IPS-20b (cell line): ENCODE measurements around the gene LRRC23.
"Not testable (repeated sequence)": the region's sequence is repeated elsewhere in the genome, so short reads cannot be mapped to it uniquely, and the experiment has no call there.

Source experiments
- H3K27ac ChIP-seq: one replicate; pipeline ENCODE4 v1.5.1; 2013; ENCODE audit warnings: low read length
- H3K27me3 ChIP-seq: 2 replicates; pipeline ENCODE4 v1.6.1; 2013; ENCODE audit warnings: mild to moderate bottlenecking, low read length, inconsistent platforms; ENCODE audit not compliant: insufficient read depth
- H3K36me3 ChIP-seq: 2 replicates; pipeline ENCODE4 v1.6.1; 2013; ENCODE audit warnings: low read depth, mild to moderate bottlenecking, inconsistent platforms, low read length, moderate library complexity; ENCODE audit not compliant: insufficient read depth
- H3K4me1 ChIP-seq: 2 replicates; pipeline ENCODE4 v1.6.1; 2013; ENCODE audit warnings: mild to moderate bottlenecking, control low read depth, inconsistent platforms, low read length, moderate library complexity; ENCODE audit not compliant: insufficient read depth
- H3K4me3 ChIP-seq: 2 replicates; pipeline ENCODE4 v1.5.1; 2013; ENCODE audit warnings: mild to moderate bottlenecking, low read length, inconsistent platforms
- H3K9ac ChIP-seq: 2 replicates; pipeline ENCODE4 v1.6.1; 2013; ENCODE audit warnings: low read depth, mild to moderate bottlenecking, inconsistent platforms, low read length, moderate library complexity
- H3K9me3 ChIP-seq: 2 replicates; pipeline ENCODE4 v1.6.1; 2013; ENCODE audit warnings: mild to moderate bottlenecking, low read depth, low read length, inconsistent platforms; ENCODE audit not compliant: insufficient read depth

Gene LRRC23, protein sequence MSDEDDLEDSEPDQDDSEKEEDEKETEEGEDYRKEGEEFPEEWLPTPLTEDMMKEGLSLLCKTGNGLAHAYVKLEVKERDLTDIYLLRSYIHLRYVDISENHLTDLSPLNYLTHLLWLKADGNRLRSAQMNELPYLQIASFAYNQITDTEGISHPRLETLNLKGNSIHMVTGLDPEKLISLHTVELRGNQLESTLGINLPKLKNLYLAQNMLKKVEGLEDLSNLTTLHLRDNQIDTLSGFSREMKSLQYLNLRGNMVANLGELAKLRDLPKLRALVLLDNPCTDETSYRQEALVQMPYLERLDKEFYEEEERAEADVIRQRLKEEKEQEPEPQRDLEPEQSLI

DNA sequence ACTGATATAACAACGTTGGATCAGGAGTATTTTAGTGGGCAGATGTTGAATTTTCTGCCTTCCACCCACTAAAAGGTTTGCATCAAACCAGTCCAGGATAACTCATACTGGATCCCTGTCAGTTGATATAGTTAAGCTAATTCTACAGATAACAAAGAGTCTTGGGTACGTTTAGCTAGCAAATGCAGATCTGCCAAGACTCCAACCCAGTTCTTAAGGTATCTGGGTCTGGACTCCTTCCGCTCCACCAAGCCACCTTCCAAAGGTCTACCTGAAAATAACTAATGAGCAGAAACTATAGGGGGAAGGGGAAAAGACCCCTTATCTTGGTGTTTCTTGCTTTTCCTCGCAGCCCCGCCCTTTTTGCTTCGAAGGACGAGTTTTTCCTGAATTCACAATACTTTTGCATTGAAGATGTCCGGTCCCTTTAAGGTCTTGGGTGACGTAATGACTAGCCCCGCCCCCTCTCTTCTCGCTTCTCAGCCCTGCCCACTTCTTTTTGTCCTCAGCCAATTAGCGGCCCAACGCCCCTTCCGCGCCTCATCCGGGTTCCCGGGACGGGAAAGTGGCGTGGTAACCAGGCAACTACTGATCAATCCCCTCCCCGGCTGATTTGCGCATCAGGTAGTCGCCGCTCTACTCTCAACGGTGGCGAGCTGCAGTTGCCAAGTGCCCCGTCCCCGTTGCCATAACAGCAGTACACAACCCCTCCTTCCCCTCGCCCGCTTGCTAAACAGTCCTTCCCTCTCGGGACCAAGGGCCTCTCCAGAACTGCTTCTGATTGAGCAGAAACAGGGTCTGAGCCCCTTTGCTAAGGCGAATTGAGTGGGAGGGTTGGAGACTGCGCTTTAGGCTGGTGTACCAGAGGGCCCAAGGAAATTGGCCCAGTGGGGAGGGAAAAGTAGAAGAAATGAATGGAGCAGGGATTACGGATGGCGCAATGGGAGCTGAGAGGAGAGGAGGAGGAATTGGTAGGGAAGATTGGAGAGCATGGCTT lies at the start of gene LRRC23:
LRRC23 (plus strand) TSS at position 543 of the 997 bp plus-strand sequence. CDS start 812 bp downstream, outside the sequence.
- Histone ChIP-seq H3K27me3 (peaks cover 14% of the 10 kb centered on the region), H3K27ac (peak within 1 kb of the TSS; percentile 49), H3K4me1 (peaks cover 5% of the 10 kb centered on the region; the same call in 1 of the 2 replicates), H3K9ac (peak within 1 kb of the TSS; percentile 73; the same call in 1 of the 2 replicates), H3K4me3 (peak within 1 kb of the TSS; percentile 75), H3K36me3 (no peaks in the 10 kb centered on the region), H3K9me3 (no peaks in the 10 kb centered on the region)

GRCh38 chr12:6855322-6855721 lies 49.3 kb upstream of the LRRC23 start:
- H3K36me3 ChIP-seq, result peaks cover 55% of the 10 kb centered on the region
- peaks cover 8% of the 10 kb centered on the region; the same call in 1 of the 2 replicates for H3K4me1 ChIP-seq
- H3K9ac ChIP-seq, result no peak overlapping the region

GRCh38 chr12:6858799-6859198 lies 45.8 kb upstream of the LRRC23 start:
- H3K36me3 ChIP-seq, result peaks cover 90% of the 10 kb centered on the region
- H3K27ac ChIP-seq, result no peak overlapping the region
- H3K27me3 ChIP-seq, result no peaks in the 10 kb centered on the region

More at GRCh38 chr12:6855322-6855721, 49.3 kb upstream of the LRRC23 start:
- Histone ChIP-seq H3K27me3 (no peaks in the 10 kb centered on the region), H3K9me3 (no peaks in the 10 kb centered on the region), H3K27ac (no peak overlapping the region), H3K4me3 (no peak overlapping the region)

DNA sequence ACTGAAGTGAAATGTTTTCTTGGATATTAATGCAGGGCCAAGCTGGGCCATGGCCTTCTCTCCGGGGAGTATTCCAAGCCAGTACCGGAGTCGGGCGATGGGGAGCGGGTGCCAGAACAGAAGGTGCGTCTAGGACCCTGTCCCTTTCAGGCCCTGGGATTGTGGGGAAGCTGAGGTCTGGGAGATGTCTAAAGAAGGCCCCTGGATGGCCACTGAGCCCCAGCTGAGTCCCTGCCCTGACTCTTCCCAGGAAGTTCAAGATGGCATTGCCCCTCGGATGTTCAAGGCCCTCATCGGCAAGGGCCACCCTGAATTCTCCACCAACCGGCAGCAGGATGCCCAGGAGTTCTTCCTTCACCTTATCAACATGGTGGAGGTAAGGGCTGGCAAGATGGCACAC lies 44.5 kb upstream of the LRRC23 start:
- Histone ChIP-seq H3K36me3 (peaks cover 99% of the 10 kb centered on the region), H3K9ac (no peak overlapping the region), H3K9me3 (no peaks in the 10 kb centered on the region), H3K4me1 (no peaks in the 10 kb centered on the region), H3K27me3 (no peaks in the 10 kb centered on the region), H3K27ac (no peak overlapping the region), H3K4me3 (no peak overlapping the region)

More at GRCh38 chr12:6858799-6859198, 45.8 kb upstream of the LRRC23 start:
- no peak overlapping the region for H3K4me3 ChIP-seq
- no peaks in the 10 kb centered on the region for H3K4me1 ChIP-seq
- no peaks in the 10 kb centered on the region for H3K9me3 ChIP-seq
- H3K9ac ChIP-seq, result no peak overlapping the region

- Histone ChIP-seq H3K9me3 (no peaks in the 10 kb centered on the region), H3K27ac (no peak overlapping the region), H3K9ac (no peak overlapping the region), H3K36me3 (peaks cover 96% of the 10 kb centered on the region), H3K4me3 (no peak overlapping the region), H3K27me3 (no peaks in the 10 kb centered on the region), H3K4me1 (no peaks in the 10 kb centered on the region)
These were observed 43.7 kb upstream of the LRRC23 start for GRCh38 chr12:6860942-6861341.

- Histone ChIP-seq H3K27ac (no peak overlapping the region), H3K36me3 (peaks cover 92% of the 10 kb centered on the region), H3K9ac (no peak overlapping the region)
These were observed 43.2 kb upstream of the LRRC23 start for GRCh38 chr12:6861391-6861790.

DNA sequence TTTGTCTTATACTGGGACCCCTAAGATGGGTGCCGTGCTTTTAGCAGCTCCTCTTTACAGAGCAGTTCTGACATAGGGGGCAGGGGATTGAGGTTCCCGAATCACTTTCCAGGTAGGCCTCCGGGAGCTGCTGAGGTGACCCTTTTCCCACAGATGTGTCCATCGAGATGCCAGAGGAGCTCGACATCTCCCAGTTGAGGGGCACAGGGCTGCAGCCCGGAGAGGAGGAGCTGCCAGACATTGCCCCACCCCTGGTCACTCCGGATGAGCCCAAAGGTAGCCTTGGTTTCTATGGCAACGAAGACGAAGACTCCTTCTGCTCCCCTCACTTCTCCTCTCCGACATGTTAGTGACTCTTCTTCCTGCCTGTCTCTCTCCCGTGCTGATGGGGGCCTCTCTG lies 41.6 kb upstream of the LRRC23 start:
- Histone ChIP-seq H3K27ac (no peak overlapping the region), H3K9ac (no peak overlapping the region), H3K9me3 (no peaks in the 10 kb centered on the region), H3K27me3 (no peaks in the 10 kb centered on the region), H3K4me3 (no peak overlapping the region), H3K36me3 (peaks cover 76% of the 10 kb centered on the region), H3K4me1 (peaks cover 7% of the 10 kb centered on the region; the same call in 1 of the 2 replicates)

More at GRCh38 chr12:6861391-6861790, 43.2 kb upstream of the LRRC23 start:
- H3K4me3 ChIP-seq, result no peak overlapping the region
- H3K9me3 ChIP-seq, result no peaks in the 10 kb centered on the region
- H3K4me1 ChIP-seq, result peaks cover 1% of the 10 kb centered on the region; the same call in 1 of the 2 replicates
- no peaks in the 10 kb centered on the region for H3K27me3 ChIP-seq

DNA sequence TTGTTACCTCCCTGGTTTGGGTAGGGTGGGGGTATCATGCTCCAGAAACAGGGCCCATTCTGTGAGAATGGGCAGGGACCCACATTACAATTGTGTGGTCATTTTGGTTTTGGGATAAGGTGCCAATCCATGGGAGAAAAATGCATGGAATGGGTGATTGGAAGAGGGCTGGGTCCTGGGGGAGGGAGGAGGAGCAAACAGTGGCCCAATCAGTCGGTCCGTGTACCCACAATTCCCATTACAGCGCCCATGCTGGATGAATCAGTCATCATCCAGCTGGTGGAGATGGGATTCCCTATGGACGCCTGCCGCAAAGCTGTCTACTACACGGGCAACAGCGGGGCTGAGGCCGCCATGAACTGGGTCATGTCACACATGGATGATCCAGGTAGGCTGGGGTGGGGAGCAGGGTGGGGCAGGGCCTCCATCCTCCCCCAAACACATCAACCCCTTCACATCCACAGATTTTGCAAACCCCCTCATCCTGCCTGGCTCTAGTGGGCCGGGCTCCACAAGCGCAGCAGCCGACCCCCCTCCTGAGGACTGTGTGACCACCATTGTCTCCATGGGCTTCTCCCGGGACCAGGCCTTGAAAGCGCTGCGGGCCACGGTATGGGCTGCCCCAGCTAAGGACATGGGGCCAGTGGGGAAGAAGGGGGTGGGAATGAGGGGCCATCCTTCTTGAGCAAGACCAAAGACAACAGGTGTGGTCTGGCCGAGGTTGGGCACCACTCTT lies 40.9 kb upstream of the LRRC23 start:
- H3K9me3 ChIP-seq, result no peaks in the 10 kb centered on the region
- H3K9ac ChIP-seq, result no peak overlapping the region
- peaks cover 7% of the 10 kb centered on the region; the same call in 1 of the 2 replicates for H3K4me1 ChIP-seq
- no peak overlapping the region for H3K27ac ChIP-seq
- no peaks in the 10 kb centered on the region for H3K27me3 ChIP-seq
- no peak overlapping the region for H3K4me3 ChIP-seq
- peaks cover 70% of the 10 kb centered on the region for H3K36me3 ChIP-seq

- H3K27ac ChIP-seq, H3K4me1 ChIP-seq: not testable (repeated sequence)
- H3K36me3 ChIP-seq, result peaks cover 70% of the 10 kb centered on the region
These were observed 39.3 kb upstream of the LRRC23 start for GRCh38 chr12:6865307-6865706.

GRCh38 chr12:6866163-6866919 lies 38.3 kb upstream of the LRRC23 start:
- Histone ChIP-seq H3K4me1 (peaks cover 7% of the 10 kb centered on the region; the same call in 1 of the 2 replicates), H3K9ac (peak overlapping the region; percentile 83; the same call in 1 of the 2 replicates), H3K36me3 (peaks cover 70% of the 10 kb centered on the region), H3K27ac (no peak overlapping the region), H3K9me3 (no peaks in the 10 kb centered on the region), H3K27me3 (no peaks in the 10 kb centered on the region), H3K4me3 (peak overlapping the region; percentile 98)

More at GRCh38 chr12:6865307-6865706, 39.3 kb upstream of the LRRC23 start:
- not testable (repeated sequence) for H3K9me3 ChIP-seq, H3K9ac ChIP-seq, H3K27me3 ChIP-seq, H3K4me3 ChIP-seq
